ENCODE data around the gene CHRNB1. TPM values are rescaled to one million over a fixed set of nuclear protein-coding genes. Genes with fewer than 3 reads are reported as not detected.
A peak's percentile ranks its signal among the peaks of the same experiment; 100 is the strongest.

Gene CHRNB1
- total RNA-seq, 1 experiment from 2014 or later, result 24.0 TPM

GRCh38 chr17:7435676-7436555, 8.9 kb upstream of the CHRNB1 start:
- in situ Hi-C loops (cut with HindIII; ENCODE audit: low sequenced_read_pairs), result no loop called here
- no peak for DNase-seq (ENCODE audit: low spot score)

- in situ Hi-C loops (cut with HindIII; ENCODE audit: low sequenced_read_pairs), result no loop called here
- peak; percentile 63 for DNase-seq (ENCODE audit: low spot score)
Measured at GRCh38 chr17:7436556-7437368, 8.1 kb upstream of the CHRNB1 start.

- no peak for DNase-seq (ENCODE audit: low spot score)
- in situ Hi-C loops (cut with HindIII; ENCODE audit: low sequenced_read_pairs), result no loop called here
Measured at GRCh38 chr17:7437369-7437863, 7.4 kb upstream of the CHRNB1 start.

GRCh38 chr17:7437950-7438614, 6.8 kb upstream of the CHRNB1 start:
- in situ Hi-C loops (cut with HindIII; ENCODE audit: low sequenced_read_pairs), result no loop called here
- DNase-seq (ENCODE audit: low spot score), result peak; percentile 44

GRCh38 chr17:7438656-7439460, 6.0 kb upstream of the CHRNB1 start:
- in situ Hi-C loops (cut with HindIII; ENCODE audit: low sequenced_read_pairs), result no loop called here
- DNase-seq (ENCODE audit: low spot score), result no peak

- in situ Hi-C loops (cut with HindIII; ENCODE audit: low sequenced_read_pairs), result no loop called here
Measured at GRCh38 chr17:7439462-7440112, 5.3 kb upstream of the CHRNB1 start, which contains the start of gene FGF11. Gene FGF11, plus strand, starts transcription at chr17:7439512. Its CDS starts 109 bp downstream, at chr17:7439621.

GRCh38 chr17:7440113-7440833, 4.6 kb upstream of the CHRNB1 start:
- in situ Hi-C loops (cut with HindIII; ENCODE audit: low sequenced_read_pairs), result no loop called here
- no peak for DNase-seq (ENCODE audit: low spot score)

More at GRCh38 chr17:7439462-7440112, 5.3 kb upstream of the CHRNB1 start, which contains the start of gene FGF11:
- DNase-seq (ENCODE audit: low spot score), result no peak

- in situ Hi-C loops (cut with HindIII; ENCODE audit: low sequenced_read_pairs), result no loop called here
Measured at GRCh38 chr17:7440834-7441195, 4.0 kb upstream of the CHRNB1 start.

GRCh38 chr17:7441266-7441665, 3.6 kb upstream of the CHRNB1 start:
- DNase-seq (ENCODE audit: low spot score), result no peak
- in situ Hi-C loops (cut with HindIII; ENCODE audit: low sequenced_read_pairs), result no loop called here

More at GRCh38 chr17:7440834-7441195, 4.0 kb upstream of the CHRNB1 start:
- DNase-seq (ENCODE audit: low spot score), result no peak

GRCh38 chr17:7442142-7442541, 2.7 kb upstream of the CHRNB1 start:
- in situ Hi-C loops (cut with HindIII; ENCODE audit: low sequenced_read_pairs), result no loop called here

GRCh38 chr17:7443499-7444485, 1.1 kb upstream of the CHRNB1 start:
- in situ Hi-C loops (cut with HindIII; ENCODE audit: low sequenced_read_pairs), result no loop called here
- no peak for DNase-seq (ENCODE audit: low spot score)

More at GRCh38 chr17:7442142-7442541, 2.7 kb upstream of the CHRNB1 start:
- DNase-seq (ENCODE audit: low spot score), result no peak

GRCh38 chr17:7445619-7445968, 733 bp downstream of the CHRNB1 start:
- DNase-seq (ENCODE audit: low spot score), result no peak
- in situ Hi-C loops (cut with HindIII; ENCODE audit: low sequenced_read_pairs), result no loop called here

GRCh38 chr17:7448461-7448860, 3.6 kb downstream of the CHRNB1 start:
- in situ Hi-C loops (cut with HindIII; ENCODE audit: low sequenced_read_pairs), result no loop called here

GRCh38 chr17:7459961-7460545, 15.2 kb downstream of the CHRNB1 start:
- no peak for DNase-seq (ENCODE audit: low spot score)
- in situ Hi-C loops (cut with HindIII; ENCODE audit: low sequenced_read_pairs), result no loop called here

More at GRCh38 chr17:7448461-7448860, 3.6 kb downstream of the CHRNB1 start:
- no peak for DNase-seq (ENCODE audit: low spot score)

- in situ Hi-C loops (cut with HindIII; ENCODE audit: low sequenced_read_pairs), result no loop called here
- DNase-seq (ENCODE audit: low spot score), result no peak
Measured at GRCh38 chr17:7460850-7461660, 16.2 kb downstream of the CHRNB1 start.

Data from G401 (cell line).